H9 (cell line): ENCODE measurements around the gene PLXND1. TPM values are rescaled to one million over a fixed set of nuclear protein-coding genes. Genes with fewer than 3 reads are reported as not detected.

Experiments used
- DNase-seq: peaks from one replicate; pipeline ENCODE4 v3.0.0-alpha.2; 2017
- H2AFZ ChIP-seq: one replicate; pipeline ENCODE4 v1.6.1; 2013; ENCODE audit warnings: mild to moderate bottlenecking, low read length, control low read depth, moderate library complexity
- H2AK5ac ChIP-seq: 2 replicates; pipeline ENCODE4 v1.6.1; 2013; ENCODE audit warnings: low read length, control low read depth, mixed read lengths; ENCODE audit not compliant: insufficient read length
- H2BK120ac ChIP-seq: one replicate; pipeline ENCODE4 v1.6.1; 2013; ENCODE audit warnings: low read depth, mild to moderate bottlenecking, low read length, control low read depth, inconsistent platforms; ENCODE audit not compliant: poor library complexity, severe bottlenecking
- H2BK12ac ChIP-seq: 2 replicates; pipeline ENCODE4 v1.6.1; 2013; ENCODE audit warnings: low read length, control low read depth, mixed read lengths, low read depth; ENCODE audit not compliant: insufficient read length
- H2BK15ac ChIP-seq: 2 replicates; pipeline ENCODE4 v1.6.1; 2013; ENCODE audit warnings: low read depth, low read length, control low read depth
- H2BK20ac ChIP-seq: one replicate; pipeline ENCODE4 v1.6.1; 2013; ENCODE audit warnings: low read depth, mild to moderate bottlenecking, low read length, control low read depth, inconsistent platforms; ENCODE audit not compliant: poor library complexity, severe bottlenecking
- H2BK5ac ChIP-seq: 2 replicates; pipeline ENCODE4 v1.6.1; 2013; ENCODE audit warnings: low read length, control low read depth, mixed read lengths; ENCODE audit not compliant: insufficient read length
- H3K14ac ChIP-seq: 2 replicates; pipeline ENCODE4 v1.6.1; 2013; ENCODE audit warnings: low read length, control low read depth; ENCODE audit not compliant: insufficient read depth
- H3K18ac ChIP-seq: 2 replicates; pipeline ENCODE4 v1.6.1; 2013; ENCODE audit warnings: low read depth, mild to moderate bottlenecking, mixed read lengths, low read length, control low read depth; ENCODE audit not compliant: insufficient read length
- H3K23ac ChIP-seq: 2 replicates; pipeline ENCODE4 v1.6.1; 2013; ENCODE audit warnings: low read length, control low read depth, mixed read lengths, low read depth; ENCODE audit not compliant: insufficient read length
- H3K23me2 ChIP-seq: 2 replicates; pipeline ENCODE4 v1.6.1; 2013; ENCODE audit warnings: low read depth, mild to moderate bottlenecking, mixed read lengths, low read length, control low read depth; ENCODE audit not compliant: insufficient read length, poor library complexity, severe bottlenecking
- H3K27ac ChIP-seq: 2 replicates; pipeline ENCODE4 v1.5.1; 2013; ENCODE audit warnings: low read length, control low read depth, mixed read lengths, low read depth; ENCODE audit not compliant: insufficient read length
- H3K27me3 ChIP-seq: 2 replicates; pipeline ENCODE4 v1.6.1; 2013; ENCODE audit warnings: low read length, control low read depth, inconsistent platforms; ENCODE audit not compliant: insufficient read depth
- H3K4ac ChIP-seq: 2 replicates; pipeline ENCODE4 v1.6.1; 2013; ENCODE audit warnings: low read depth, mild to moderate bottlenecking, control low read depth, inconsistent platforms, low read length, moderate library complexity
- H3K4me1 ChIP-seq: 2 replicates; pipeline ENCODE4 v1.6.1; 2013; ENCODE audit warnings: low read length, control low read depth, inconsistent platforms; ENCODE audit not compliant: insufficient read depth
- H3K4me2 ChIP-seq: 2 replicates; pipeline ENCODE4 v1.6.1; 2013; ENCODE audit warnings: low read length, control low read depth, mixed read lengths; ENCODE audit not compliant: insufficient read length, insufficient read depth
- H3K56ac ChIP-seq: 2 replicates; pipeline ENCODE4 v1.6.1; 2013; ENCODE audit warnings: low read depth, mild to moderate bottlenecking, mixed read lengths, low read length, control low read depth; ENCODE audit not compliant: insufficient read length
- H3K79me1 ChIP-seq: 2 replicates; pipeline ENCODE4 v1.6.1; 2013; ENCODE audit warnings: low read depth, mild to moderate bottlenecking, moderate library complexity, low read length, control low read depth, inconsistent platforms; ENCODE audit not compliant: insufficient read depth, poor library complexity, severe bottlenecking
- H3K79me2 ChIP-seq: 2 replicates; pipeline ENCODE4 v1.6.1; 2013; ENCODE audit warnings: low read length, control low read depth, inconsistent platforms; ENCODE audit not compliant: insufficient read depth
- H3K9ac ChIP-seq: 2 replicates; pipeline ENCODE4 v1.6.1; 2013; ENCODE audit warnings: low read length, control low read depth, mixed read lengths; ENCODE audit not compliant: insufficient read length; ENCODE audit errors: extremely low read depth
- H3K9me3 ChIP-seq: one replicate; pipeline ENCODE4 v1.6.1; 2013; ENCODE audit warnings: low read depth, low read length, inconsistent platforms; ENCODE audit not compliant: control insufficient read depth
- H3T11ph ChIP-seq: one replicate; pipeline ENCODE4 v1.6.1; 2013; ENCODE audit warnings: mild to moderate bottlenecking, low read length, control low read depth, inconsistent platforms
- H4K20me1 ChIP-seq: one replicate; pipeline ENCODE4 v1.6.1; 2013; ENCODE audit not compliant: control insufficient read depth, insufficient read length, insufficient read depth
- H4K5ac ChIP-seq: 2 replicates; pipeline ENCODE4 v1.6.1; 2013; ENCODE audit warnings: low read depth, mild to moderate bottlenecking, mixed read lengths, low read length, control low read depth; ENCODE audit not compliant: insufficient read length
- H4K8ac ChIP-seq: replicated peaks from 2 replicates; pipeline ENCODE4 v1.6.1; 2013; ENCODE audit warnings: low read length, control low read depth, mixed read lengths, low read depth; ENCODE audit not compliant: insufficient read length
- H4K91ac ChIP-seq: 2 replicates; pipeline ENCODE4 v1.6.1; 2013; ENCODE audit warnings: low read depth, mild to moderate bottlenecking, moderate library complexity, mixed read lengths, low read length, control low read depth; ENCODE audit not compliant: insufficient read length
- H3K27ac Mint-ChIP-seq, 3 experiments: 2 replicates in 2 of 3; 3 replicates in 1 of 3; pipeline ENCODE4 v1.8.0; 2020 to 2021; ENCODE audit warnings: mixed read lengths in 3 of 3, mild to moderate bottlenecking in 1 of 3, moderate library complexity in 1 of 3
- H3K27me3 Mint-ChIP-seq: 2 replicates; pipeline ENCODE4 v1.8.0; 2021; ENCODE audit warnings: low read depth, mild to moderate bottlenecking, moderate library complexity, mixed read lengths
- H3K36me3 Mint-ChIP-seq, 3 experiments: 2 replicates in 2 of 3; 3 replicates in 1 of 3; pipeline ENCODE4 v1.8.0; 2020 to 2021; ENCODE audit warnings: low read depth in 3 of 3, mixed read lengths in 3 of 3; ENCODE audit not compliant: insufficient read depth in 1 of 3
- H3K4me1 Mint-ChIP-seq, 2 experiments: 2 replicates each; pipeline ENCODE4 v1.8.0; 2020; ENCODE audit warnings: mixed read lengths in 2 of 2
- H3K4me3 Mint-ChIP-seq, 2 experiments: 2 replicates in 1 of 2; 3 replicates in 1 of 2; pipeline ENCODE4 v1.8.0; 2020 to 2021; ENCODE audit warnings: mild to moderate bottlenecking in 2 of 2, mixed read lengths in 2 of 2, moderate library complexity in 1 of 2
- H3K9me3 Mint-ChIP-seq, 2 experiments: 2 replicates in 1 of 2; 3 replicates in 1 of 2; pipeline ENCODE4 v1.8.0; 2020; ENCODE audit warnings: mild to moderate bottlenecking in 2 of 2, mixed read lengths in 2 of 2, moderate library complexity in 1 of 2
- CTCF ChIP-seq: fragments of 200-600 bp; sonication (generic); conservative IDR thresholded peaks from 3 replicates; pipeline ENCODE4 v1.8.0; 2021; ENCODE audit warnings: antibody characterized with exemption, mild to moderate bottlenecking
- WGBS: extraction: QIAGEN DNeasy Blood & Tissue Kit; methylation state at CpG from one replicate; pipeline ENCODE4 v1.1.7; 2013; ENCODE audit warnings: missing lambda C conversion rate, low lambda C conversion rate, mixed read lengths; ENCODE audit not compliant: insufficient read length; ENCODE audit errors: extremely low coverage; 5-methylcytosine and 5-hydroxymethylcytosine counted together
- total RNA-seq: library from RNA; stranded (reverse); gene quantifications from 2 replicates; pipeline ENCODE4 v1.2.1, GENCODE V29; 2021

Gene PLXND1
- total RNA-seq, 1 experiment from 2014 or later, result 50.9 TPM

- Mint-ChIP-seq H3K4me1 (peaks cover 18 to 29% of the 10 kb centered on the region in 2 experiments), H3K4me3 (no peak overlapping the region), H3K9me3 (no peaks in the 10 kb centered on the region), H3K27me3 (no peaks in the 10 kb centered on the region; the same call in 1 of the 2 replicates), H3K27ac (no peak overlapping the region), H3K36me3 (no peaks in the 10 kb centered on the region; a peak in 1 of 7 replicates)
- H3K79me2 ChIP-seq, result no peaks in the 10 kb centered on the region
- TF ChIP-seq CTCF, result no peak
- H4K91ac ChIP-seq, result no peak overlapping the region
- no peaks in the 10 kb centered on the region for H3K79me1 ChIP-seq
- no peak overlapping the region for H3K14ac ChIP-seq
- H3K4ac ChIP-seq, result no peak overlapping the region
- no peak overlapping the region for H4K5ac ChIP-seq
- H2AK5ac ChIP-seq, result no peak overlapping the region
- no peak overlapping the region for H3K9ac ChIP-seq
- H2BK15ac ChIP-seq, result no peak overlapping the region
- no peak overlapping the region for H2BK5ac ChIP-seq
- no peak overlapping the region for H4K8ac ChIP-seq
- H2BK120ac ChIP-seq, result no peak overlapping the region
- H3K56ac ChIP-seq, result no peak overlapping the region
- no peak overlapping the region for H3K23ac ChIP-seq
- H3K4me1 ChIP-seq, result peaks cover 2% of the 10 kb centered on the region; the same call in 1 of the 2 replicates
- H3K23me2 ChIP-seq, result no peaks in the 10 kb centered on the region
- H2BK20ac ChIP-seq, result no peak overlapping the region
- H2AFZ ChIP-seq, result no peak overlapping the region
- no peak overlapping the region for H3K4me2 ChIP-seq
- DNase-seq, result no peak
- no peaks in the 10 kb centered on the region for H3K27me3 ChIP-seq
- H2BK12ac ChIP-seq, result no peak overlapping the region
- H3K9me3 ChIP-seq, result no peaks in the 10 kb centered on the region
- no CpG with 5 or more reads among the region's 18 CpGs for WGBS
- H4K20me1 ChIP-seq, result no peaks in the 10 kb centered on the region
- no peak overlapping the region for H3K18ac ChIP-seq
- no peak overlapping the region for H3K27ac ChIP-seq
- H3T11ph ChIP-seq, result no peak overlapping the region
Observed at GRCh38 chr3:129620828-129621559, 14.5 kb upstream of the PLXND1 start.
